ENCODE data around the gene VMAC.

The VMAC gene

DNA sequence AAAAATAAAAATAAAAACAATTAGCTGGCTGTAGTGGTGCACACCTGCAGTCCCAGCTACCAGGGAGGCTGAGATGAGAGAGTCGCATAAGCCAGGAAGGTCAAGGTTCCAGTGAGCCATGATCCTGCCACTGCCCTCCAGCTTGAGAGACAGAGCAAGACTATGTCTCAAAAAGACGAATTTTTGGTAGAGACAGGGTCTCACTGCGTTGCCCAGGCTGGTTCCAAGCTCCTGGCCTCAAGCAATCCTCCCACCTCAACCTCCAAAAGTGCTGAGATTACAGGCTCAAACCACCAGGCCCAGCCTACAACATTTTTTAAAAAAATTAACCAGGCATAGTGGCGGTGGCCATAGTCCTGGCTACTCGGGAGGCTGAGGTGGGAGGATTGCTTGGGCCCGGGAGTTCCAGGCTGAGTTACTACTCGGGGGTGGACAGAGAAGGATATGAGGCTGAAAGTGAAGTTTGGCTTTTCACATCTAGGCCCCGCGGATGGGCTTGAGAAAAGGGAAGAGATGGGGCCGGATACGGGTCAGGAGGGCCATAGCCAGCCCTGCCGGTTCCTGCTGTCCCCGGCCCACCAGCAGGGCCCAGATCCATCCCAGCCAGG lies 11.3 kb upstream of the VMAC start:
- Histone ChIP-seq H3K27me3 (ENCODE audit: low read depth) (no peaks in the 10 kb centered on the region), H3K4me3 (no peak overlapping the region), H3K36me3 (replicated peaks) (peaks cover 15% of the 10 kb centered on the region), H3K4me1 (no peaks in the 10 kb centered on the region), H3K9me3 (no peaks in the 10 kb centered on the region)
- in situ Hi-C loops (cut with MboI; ENCODE audit: low sequenced_read_pairs), result loop anchor here (5.0 kb wide), 1 partner anchor 86 kb away; the partner anchor contains the start of gene NRTN
- DNase-seq (ENCODE audit: low spot score in 2 of 2), result no peak

DNA sequence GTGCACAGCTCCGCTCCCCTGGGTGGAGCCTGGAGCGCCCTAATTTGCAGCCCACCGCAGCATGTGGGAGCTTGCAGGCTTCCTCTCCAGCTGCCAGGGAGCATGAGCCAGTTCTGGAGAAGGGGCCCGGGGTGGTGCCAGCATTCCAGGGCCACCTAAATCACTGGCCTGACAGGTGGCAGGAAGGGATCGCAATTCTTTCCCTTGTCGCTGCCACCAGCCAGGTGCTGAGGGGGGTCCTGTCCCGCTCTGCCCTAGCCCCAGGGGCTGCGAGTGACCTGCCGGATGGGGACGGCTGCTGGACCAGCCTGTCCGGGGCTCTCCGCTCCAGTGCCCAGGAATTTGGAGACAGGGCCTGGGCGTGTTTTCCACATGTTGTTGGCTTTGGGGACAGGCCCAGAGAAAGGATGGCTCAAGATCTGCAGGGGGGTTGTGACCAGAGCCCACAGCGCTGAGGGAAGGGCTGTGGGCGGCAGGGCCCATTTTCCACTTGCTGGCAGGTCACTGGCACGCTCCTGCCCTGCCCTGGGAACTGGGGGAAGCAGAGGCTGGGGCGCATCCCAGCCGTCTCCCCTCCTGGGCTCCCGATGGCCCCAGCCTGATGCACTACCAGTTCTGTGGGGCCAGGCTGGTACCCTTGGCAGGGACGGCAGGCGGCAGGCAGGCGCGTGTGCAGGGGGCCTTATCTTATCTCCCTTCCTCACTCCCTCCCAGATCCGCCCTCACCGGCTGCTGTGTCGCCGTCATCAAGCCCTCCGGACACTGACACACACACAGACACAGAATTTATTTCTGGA lies 10.6 kb upstream of the VMAC start:
- in situ Hi-C loops (cut with MboI; ENCODE audit: low sequenced_read_pairs), result loop anchor here (5.0 kb wide), 1 partner anchor 87 kb away; the partner anchor contains the start of gene NRTN
- no peaks in the 10 kb centered on the region for H3K27me3 ChIP-seq (ENCODE audit: low read depth)
- no peaks in the 10 kb centered on the region for H3K9me3 ChIP-seq
- no peak for DNase-seq (ENCODE audit: low spot score in 2 of 2)
- no peaks in the 10 kb centered on the region for H3K4me1 ChIP-seq
- peaks cover 15% of the 10 kb centered on the region for H3K36me3 ChIP-seq (replicated peaks)
- H3K4me3 ChIP-seq, result no peak overlapping the region

DNA sequence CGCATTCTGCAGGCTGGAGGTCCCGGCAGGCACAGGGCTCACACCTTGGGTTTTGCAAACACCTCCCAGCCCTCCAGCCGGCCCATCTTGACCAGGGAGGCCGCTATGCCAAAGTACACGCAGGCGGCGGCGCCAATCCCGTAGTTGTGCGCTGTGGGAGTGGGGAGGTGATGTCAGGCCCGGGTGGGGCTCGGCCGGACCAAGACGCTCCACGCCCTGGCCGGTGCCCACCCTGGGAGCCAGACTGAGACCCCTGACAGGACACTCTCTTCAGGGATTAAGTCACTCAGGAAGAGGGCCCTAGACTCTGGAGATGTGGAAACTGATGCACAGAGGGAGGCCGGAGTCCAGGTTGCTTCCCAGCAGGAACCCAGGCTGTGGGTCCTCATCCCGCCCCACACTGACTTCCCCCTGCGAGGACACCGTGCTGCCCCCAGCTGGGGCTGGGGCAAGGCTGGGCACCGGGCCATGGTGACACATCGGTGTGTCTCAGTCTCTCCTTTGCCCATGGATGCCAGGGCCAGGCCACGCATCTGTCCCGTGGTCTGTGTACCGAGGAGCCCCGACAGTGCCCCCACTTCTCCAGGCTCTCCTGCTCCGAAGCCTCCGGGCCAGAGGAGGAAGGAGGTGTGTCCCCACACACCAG lies 9.8 kb upstream of the VMAC start:
- in situ Hi-C loops (cut with MboI; ENCODE audit: low sequenced_read_pairs), result loop anchor here (5.0 kb wide), 1 partner anchor 88 kb away; the partner anchor contains the start of gene NRTN
- Histone ChIP-seq H3K36me3 (replicated peaks) (peaks cover 17% of the 10 kb centered on the region), H3K4me3 (no peak overlapping the region), H3K27me3 (ENCODE audit: low read depth) (no peaks in the 10 kb centered on the region), H3K9me3 (no peaks in the 10 kb centered on the region), H3K4me1 (no peaks in the 10 kb centered on the region)
- DNase-seq (ENCODE audit: low spot score in 2 of 2), result no peak

DNA sequence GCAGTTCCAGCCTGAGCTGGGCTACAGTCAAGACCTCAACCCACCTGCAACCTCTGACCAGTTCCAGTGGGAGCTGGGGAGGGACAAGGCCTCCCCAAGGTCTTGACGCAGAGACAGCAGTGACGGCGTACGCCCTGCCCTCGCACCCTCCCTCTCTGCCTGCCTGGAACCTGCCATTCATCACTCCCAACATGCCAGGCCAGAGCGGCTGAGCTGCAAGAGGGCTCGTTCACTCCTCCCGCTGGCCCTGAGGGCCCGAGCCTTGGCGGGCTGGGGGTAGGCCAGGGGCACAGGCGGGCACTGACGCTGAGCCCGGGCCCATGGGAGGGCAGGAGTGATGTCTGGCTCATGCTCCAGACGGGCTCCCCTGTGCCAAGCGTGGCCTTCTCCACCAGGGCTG lies 9.3 kb upstream of the VMAC start:
- in situ Hi-C loops (cut with MboI; ENCODE audit: low sequenced_read_pairs), result no loop called here
- no peak for DNase-seq (ENCODE audit: low spot score in 2 of 2)
- H3K9me3 ChIP-seq, result no peaks in the 10 kb centered on the region
- H3K27me3 ChIP-seq (ENCODE audit: low read depth), result no peaks in the 10 kb centered on the region
- H3K36me3 ChIP-seq (replicated peaks), result peaks cover 23% of the 10 kb centered on the region
- no peak overlapping the region for H3K4me3 ChIP-seq
- H3K4me1 ChIP-seq, result no peaks in the 10 kb centered on the region

DNA sequence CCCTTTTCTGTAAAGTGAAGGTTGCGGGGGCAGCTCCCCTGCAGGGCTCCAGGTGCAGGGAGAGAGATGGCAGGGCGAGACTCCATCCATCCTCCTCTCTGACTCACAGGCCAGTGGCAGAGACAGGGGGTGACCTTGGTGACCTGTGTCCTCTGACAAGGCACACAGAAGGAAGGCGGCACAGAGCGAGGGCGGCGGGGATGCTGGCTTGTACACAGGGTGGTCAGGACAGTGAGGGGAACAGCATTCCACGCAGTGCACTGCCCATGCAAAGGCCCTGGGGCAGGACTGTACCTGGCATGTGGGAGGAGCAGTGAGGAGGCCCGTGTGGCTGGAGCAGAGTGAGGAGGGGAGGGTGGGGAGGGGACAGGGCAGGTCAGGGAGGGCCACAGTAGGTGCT lies 8.8 kb upstream of the VMAC start:
- Histone ChIP-seq H3K9me3 (no peaks in the 10 kb centered on the region), H3K4me1 (no peaks in the 10 kb centered on the region), H3K4me3 (no peak overlapping the region), H3K27me3 (ENCODE audit: low read depth) (no peaks in the 10 kb centered on the region), H3K36me3 (replicated peaks) (peaks cover 24% of the 10 kb centered on the region)
- no peak for DNase-seq (ENCODE audit: low spot score in 2 of 2)
- in situ Hi-C loops (cut with MboI; ENCODE audit: low sequenced_read_pairs), result no loop called here

DNA sequence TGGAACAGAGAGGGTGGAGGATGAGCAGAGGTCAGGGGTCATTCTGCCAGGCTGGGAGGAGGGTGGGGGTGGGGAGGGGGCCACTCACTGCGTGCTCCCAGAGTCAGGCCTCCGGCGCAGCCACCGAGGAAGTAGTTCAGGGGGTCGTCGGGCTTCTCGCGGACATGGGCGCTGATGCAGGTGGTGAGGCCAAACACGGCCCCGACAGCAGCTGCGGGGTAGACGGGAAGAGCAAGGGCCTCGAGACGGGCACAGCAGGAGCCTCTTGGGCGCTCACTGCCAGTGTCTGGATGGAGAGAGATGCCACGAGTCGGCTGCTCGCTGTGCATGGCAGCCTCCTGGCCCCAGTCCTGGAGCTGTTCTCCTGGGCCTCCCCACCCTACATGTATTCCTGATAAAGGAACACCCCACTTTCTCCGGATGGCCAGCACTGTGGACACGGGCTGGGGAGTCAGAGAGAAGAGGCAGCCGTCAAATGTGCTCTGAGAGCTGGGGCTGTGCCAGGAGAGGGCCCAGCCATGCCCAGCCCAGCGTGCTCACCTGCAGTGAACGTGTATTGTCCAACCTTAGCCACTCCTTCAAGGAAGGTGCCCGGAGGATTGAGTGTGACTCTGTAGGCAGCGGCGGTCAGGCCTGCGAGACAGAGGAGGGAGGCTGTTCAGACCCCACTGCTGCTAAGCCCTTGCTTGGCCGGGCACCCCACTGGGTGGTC lies 8.2 kb upstream of the VMAC start:
- in situ Hi-C loops (cut with MboI; ENCODE audit: low sequenced_read_pairs), result no loop called here
- peaks cover 28% of the 10 kb centered on the region for H3K36me3 ChIP-seq (replicated peaks)

DNA sequence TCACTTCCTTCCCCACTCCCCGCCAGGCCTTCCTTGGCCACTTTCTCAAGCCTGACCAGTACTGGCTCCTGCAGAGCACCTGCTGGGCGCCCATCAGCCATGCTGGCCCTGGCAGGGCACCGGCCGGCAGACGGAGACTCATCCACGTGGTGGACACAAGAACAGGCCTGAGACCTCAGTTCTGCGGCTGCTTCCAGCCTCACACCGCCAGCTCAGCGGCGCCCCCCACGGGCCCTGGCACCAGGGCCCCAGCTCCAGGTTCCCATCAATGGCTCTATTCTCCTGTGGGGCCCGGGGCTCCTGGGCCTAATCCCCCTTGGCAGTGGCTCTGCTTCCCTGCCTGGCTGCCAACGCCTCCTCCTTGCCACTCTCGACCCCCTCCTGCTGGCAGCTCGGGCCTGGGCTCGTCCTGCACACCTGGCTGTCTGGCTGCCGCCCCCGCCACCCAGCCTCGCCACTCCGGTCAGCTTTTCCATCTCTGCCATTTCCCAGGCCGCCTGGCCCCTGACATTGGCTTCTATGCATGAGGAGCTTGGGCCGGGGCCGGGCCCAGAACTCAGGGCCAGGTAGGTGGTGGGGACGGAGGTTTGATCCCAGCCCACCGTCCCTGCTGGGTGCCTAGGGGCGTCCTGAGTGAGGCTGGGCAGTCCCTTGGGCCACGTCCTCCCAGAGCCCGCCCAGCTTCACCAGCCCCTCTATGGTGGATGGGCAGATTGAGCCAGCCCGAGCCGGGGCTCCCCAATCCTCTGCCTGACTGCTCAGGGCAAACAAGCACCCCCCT lies 7.3 kb upstream of the VMAC start:
- Histone ChIP-seq H3K27me3 (ENCODE audit: low read depth) (no peaks in the 10 kb centered on the region), H3K9me3 (no peaks in the 10 kb centered on the region), H3K36me3 (replicated peaks) (peaks cover 33% of the 10 kb centered on the region), H3K4me3 (no peak overlapping the region), H3K4me1 (peaks cover 3% of the 10 kb centered on the region; the same call in 1 of the 2 replicates)
- in situ Hi-C loops (cut with MboI; ENCODE audit: low sequenced_read_pairs), result no loop called here
- DNase-seq (ENCODE audit: low spot score in 2 of 2), result no peak

More for the DNA sequence above, 8.2 kb upstream of the VMAC start:
- H3K9me3 ChIP-seq, result no peaks in the 10 kb centered on the region
- no peak overlapping the region for H3K4me3 ChIP-seq
- H3K4me1 ChIP-seq, result no peaks in the 10 kb centered on the region
- no peaks in the 10 kb centered on the region for H3K27me3 ChIP-seq (ENCODE audit: low read depth)
- DNase-seq (ENCODE audit: low spot score in 2 of 2), result no peak

DNA sequence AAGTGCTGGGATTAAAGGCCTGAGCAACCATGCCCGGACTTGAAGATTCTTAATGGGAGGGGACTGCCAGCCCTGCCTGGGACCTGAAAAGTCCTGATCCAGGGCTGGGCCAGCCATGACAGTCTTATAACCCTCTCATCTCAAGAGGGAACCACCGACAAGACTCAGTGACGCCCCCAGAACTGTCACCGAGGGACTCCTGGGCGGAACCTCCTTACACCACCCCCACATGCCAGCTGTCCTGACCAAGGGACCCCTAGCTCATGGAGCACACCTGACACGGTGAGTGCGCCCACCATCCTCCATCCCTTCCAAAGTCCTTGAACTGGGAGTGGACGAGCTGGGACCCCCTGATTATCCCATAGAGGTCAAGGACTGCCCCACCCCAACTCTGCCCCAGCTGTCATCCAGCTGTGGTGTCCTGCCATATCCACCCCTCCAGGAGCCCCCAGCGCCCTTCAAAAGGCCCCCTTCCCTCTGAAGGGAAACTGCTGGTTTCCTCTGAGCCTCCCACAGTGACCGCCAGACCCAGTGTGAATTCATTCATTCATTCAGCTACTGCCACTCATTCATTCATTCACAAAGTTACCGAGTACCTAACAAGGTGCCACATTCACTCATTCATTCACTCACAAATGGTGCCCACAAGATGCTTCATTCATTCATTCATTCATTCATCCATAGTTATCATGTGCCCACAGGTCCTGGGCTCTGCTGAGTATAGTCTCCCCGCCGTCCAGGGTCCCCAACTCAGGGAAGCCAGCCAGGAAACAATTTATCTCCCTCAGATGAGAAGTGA lies 4.7 kb upstream of the VMAC start:
- H3K4me3 ChIP-seq, result no peak overlapping the region
- no peaks in the 10 kb centered on the region for H3K9me3 ChIP-seq
- H3K4me1 ChIP-seq, result peaks cover 6% of the 10 kb centered on the region; the same call in 1 of the 2 replicates
- no peak for DNase-seq (ENCODE audit: low spot score in 2 of 2)
- H3K27me3 ChIP-seq (ENCODE audit: low read depth), result no peaks in the 10 kb centered on the region
- peaks cover 38% of the 10 kb centered on the region for H3K36me3 ChIP-seq (replicated peaks)
- in situ Hi-C loops (cut with MboI; ENCODE audit: low sequenced_read_pairs), result no loop called here

DNA sequence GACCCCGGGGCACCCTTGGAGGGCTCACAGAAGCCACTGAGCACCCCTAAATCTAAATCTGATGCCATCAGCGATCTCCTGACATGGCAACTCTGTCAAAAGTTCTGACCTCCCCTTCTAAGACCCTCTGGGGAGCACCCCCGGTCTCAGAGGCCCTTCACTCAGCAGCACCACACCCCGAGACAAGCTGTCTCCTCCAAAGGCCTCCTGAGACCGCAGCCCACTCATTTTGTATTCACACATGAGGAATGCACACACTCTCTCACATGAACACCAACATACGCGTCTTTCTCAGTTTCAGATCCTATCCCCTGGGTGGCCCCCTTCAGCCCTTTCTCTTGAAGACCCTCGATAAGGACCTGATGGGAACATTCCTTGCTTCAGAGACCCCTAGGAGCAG lies 3.7 kb upstream of the VMAC start:
- no peak for DNase-seq (ENCODE audit: low spot score in 2 of 2)
- Histone ChIP-seq H3K9me3 (no peaks in the 10 kb centered on the region), H3K4me3 (no peak overlapping the region), H3K36me3 (replicated peaks) (peaks cover 29% of the 10 kb centered on the region), H3K27me3 (ENCODE audit: low read depth) (no peaks in the 10 kb centered on the region), H3K4me1 (peaks cover 6% of the 10 kb centered on the region; the same call in 1 of the 2 replicates)
- in situ Hi-C loops (cut with MboI; ENCODE audit: low sequenced_read_pairs), result no loop called here

DNA sequence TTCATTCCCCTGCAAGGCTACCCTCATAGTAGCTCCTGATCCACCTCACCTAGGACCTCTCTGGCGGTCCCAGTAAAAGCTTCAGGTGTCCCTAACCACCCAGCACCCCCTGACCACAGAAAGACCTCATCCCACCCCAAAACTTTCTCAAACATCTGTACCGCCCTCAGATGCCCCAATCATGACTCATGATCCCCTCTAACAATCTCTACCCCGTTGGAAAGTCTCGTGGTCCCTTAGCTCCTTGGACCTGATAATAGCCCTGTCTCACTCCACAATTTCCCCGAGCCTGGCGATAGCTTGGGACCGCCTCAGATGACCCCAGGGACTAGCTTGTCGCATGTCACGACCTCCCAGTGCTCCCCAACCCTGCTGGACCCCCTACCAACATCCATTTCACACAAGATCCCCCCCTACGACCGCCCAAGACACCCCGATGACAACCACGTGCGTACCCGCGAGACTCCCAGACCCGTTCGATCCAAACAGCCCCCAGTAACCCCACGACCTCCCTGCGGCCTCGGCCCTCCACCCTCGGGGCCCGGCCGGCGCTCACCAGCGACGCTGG lies 1.5 kb upstream of the VMAC start:
- Histone ChIP-seq H3K36me3 (replicated peaks) (peaks cover 23% of the 10 kb centered on the region), H3K4me1 (peaks cover 6% of the 10 kb centered on the region; the same call in 1 of the 2 replicates), H3K9me3 (no peaks in the 10 kb centered on the region), H3K4me3 (peak overlapping the region; percentile 98), H3K27me3 (ENCODE audit: low read depth) (no peaks in the 10 kb centered on the region)
- in situ Hi-C loops (cut with MboI; ENCODE audit: low sequenced_read_pairs), result no loop called here
- no peak for DNase-seq (ENCODE audit: low spot score in 2 of 2)

DNA sequence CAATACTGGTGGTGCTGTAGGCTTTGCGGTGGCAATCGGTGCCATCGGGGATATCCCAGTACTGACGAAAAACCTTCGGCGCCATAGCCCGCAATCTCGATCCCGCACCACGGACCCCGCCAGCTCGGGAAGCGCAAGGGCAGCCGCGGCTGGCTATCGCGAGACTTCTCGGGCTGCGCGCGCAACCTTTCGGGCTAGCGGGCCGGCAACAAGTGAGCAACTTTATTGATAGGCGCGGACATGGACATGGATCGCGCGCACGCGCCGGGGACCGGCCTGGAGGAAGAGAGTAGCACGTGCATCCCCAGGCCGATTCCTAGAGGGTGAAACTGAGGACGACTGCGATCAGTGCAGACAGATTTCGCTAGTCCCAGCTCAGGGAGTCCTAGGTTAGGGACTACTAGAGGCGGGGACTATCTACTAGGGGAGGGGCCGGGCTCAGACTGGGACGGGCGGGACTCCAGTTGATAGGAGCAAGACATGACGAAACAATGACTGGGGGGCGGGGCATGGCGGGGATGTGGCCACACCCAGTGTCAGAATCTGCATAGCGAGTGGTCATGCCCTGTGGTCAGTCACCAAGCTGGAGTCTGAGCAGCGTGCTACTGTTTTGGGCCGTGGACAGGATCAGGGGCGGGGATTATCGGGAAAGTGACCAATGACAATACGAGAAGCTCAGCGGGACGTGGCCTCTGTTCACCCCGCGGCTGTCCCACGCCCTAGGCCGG lies 884 bp upstream of the VMAC start, which contains the start of gene NDUFA11:
NDUFA11 (minus strand) TSS at position 167 of the 728 bp plus-strand sequence; CDS start at position 85, 82 bp downstream.
- DNase-seq (ENCODE audit: low spot score in 2 of 2), result peak; percentile 89 to 99
- Histone ChIP-seq H3K36me3 (replicated peaks) (peaks cover 23% of the 10 kb centered on the region), H3K4me1 (peaks cover 6% of the 10 kb centered on the region; the same call in 1 of the 2 replicates), H3K27me3 (ENCODE audit: low read depth) (no peaks in the 10 kb centered on the region), H3K4me3 (peak within 1 kb of the TSS; percentile 98), H3K9me3 (no peaks in the 10 kb centered on the region)
- in situ Hi-C loops (cut with MboI; ENCODE audit: low sequenced_read_pairs), result no loop called here
